ENCODE results near the gene UQCR10.
A peak's percentile ranks its signal among the peaks of the same experiment; 100 is the strongest.

UQCR10 gene

GRCh38 chr22:29757096-29757495, 10.1 kb upstream of the UQCR10 start:
- CTCF ChIA-PET: no interaction called here
- no peak for DNase-seq (ENCODE audit: extremely low spot score)
- no peak for TF ChIP-seq CTCF (IDR thresholded peaks at IDR 0.05; ENCODE audit: control extremely low read depth, extremely low read depth, low read depth, missing control alignments)
- POLR2A ChIA-PET: no interaction called here

GRCh38 chr22:29758068-29758622, 9.0 kb upstream of the UQCR10 start:
- DNase-seq (ENCODE audit: extremely low spot score): no peak
- ChIA-PET POLR2A (no interaction called here), CTCF (no interaction called here)
- TF ChIP-seq CTCF (IDR thresholded peaks at IDR 0.05; ENCODE audit: control extremely low read depth, extremely low read depth, low read depth, missing control alignments): no peak

GRCh38 chr22:29758959-29759358, 8.2 kb upstream of the UQCR10 start:
- POLR2A ChIA-PET: no interaction called here
- TF ChIP-seq CTCF (IDR thresholded peaks at IDR 0.05; ENCODE audit: control extremely low read depth, extremely low read depth, low read depth, missing control alignments): no peak
- CTCF ChIA-PET: no interaction called here
- DNase-seq (ENCODE audit: extremely low spot score): no peak

- DNase-seq (ENCODE audit: extremely low spot score): no peak
- ChIA-PET CTCF (interaction anchor here (0.8 to 2.0 kb wide), 4 partner anchors 11 to 326 kb away, joined by 3 to 4 read pairs (median 3); no protein-coding TSS in a partner anchor), POLR2A (no interaction called here)
- no peak for TF ChIP-seq CTCF (IDR thresholded peaks at IDR 0.05; ENCODE audit: control extremely low read depth, extremely low read depth, low read depth, missing control alignments)
Measured at GRCh38 chr22:29762263-29762662, 4.9 kb upstream of the UQCR10 start.

GRCh38 chr22:29765905-29766631, 1.1 kb upstream of the UQCR10 start:
- ChIA-PET CTCF (interaction anchor here (0.7 to 1.8 kb wide), 4 partner anchors 8 to 239 kb away, joined by 3 to 7 read pairs (median 4); no protein-coding TSS in a partner anchor), POLR2A (no interaction called here)
- DNase-seq (ENCODE audit: extremely low spot score): peak; percentile 52
- TF ChIP-seq CTCF (IDR thresholded peaks at IDR 0.05; ENCODE audit: control extremely low read depth, extremely low read depth, low read depth, missing control alignments): no peak

- ChIA-PET CTCF (interaction anchor here (1.6 to 1.8 kb wide), 2 partner anchors 11 to 238 kb away, joined by 4 to 7 read pairs; no protein-coding TSS in a partner anchor), POLR2A (no interaction called here)
- peak; percentile 99 for DNase-seq (ENCODE audit: extremely low spot score)
- no peak for TF ChIP-seq CTCF (IDR thresholded peaks at IDR 0.05; ENCODE audit: control extremely low read depth, extremely low read depth, low read depth, missing control alignments)
Measured at GRCh38 chr22:29766632-29767170, 468 bp upstream of the UQCR10 start, which contains the start of gene ZMAT5. ZMAT5 (minus strand) TSS chr22:29767007; CDS start chr22:29748544, 18,463 bp downstream.
